GM19240 (cell line): ENCODE measurements around the gene PCDHGB3.
"Not testable (repeated sequence)": the region's sequence is repeated elsewhere in the genome, so short reads cannot be mapped to it uniquely, and the experiment has no call there.

Source experiments
- DNase-seq: peaks from one replicate; pipeline ENCODE4 v3.0.0; 2011; ENCODE audit warnings: low spot score; ENCODE audit not compliant: insufficient read length

Gene PCDHGB3

GRCh38 chr5:141392429-141393198 lies 22.6 kb downstream of the PCDHGB3 start, which contains the start of gene PCDHGA8:
PCDHGA8 (plus strand) TSS chr5:141392633; CDS start chr5:141392814, 181 bp downstream.
- no peak for DNase-seq

- DNase-seq: no peak
These were observed 23.2 kb downstream of the PCDHGB3 start for GRCh38 chr5:141393267-141393666.

GRCh38 chr5:141394401-141395187 lies 24.6 kb downstream of the PCDHGB3 start:
- not testable (repeated sequence) for DNase-seq

- DNase-seq: not testable (repeated sequence)
These were observed 27.9 kb downstream of the PCDHGB3 start, which contains the start of gene PCDHGB5 for GRCh38 chr5:141397756-141398551. PCDHGB5 (plus strand) TSS chr5:141397947; CDS start chr5:141398128, 181 bp downstream.

GRCh38 chr5:141398608-141399007 lies 28.6 kb downstream of the PCDHGB3 start:
- no peak for DNase-seq

- DNase-seq: no peak
These were observed 29.7 kb downstream of the PCDHGB3 start for GRCh38 chr5:141399555-141400258.

- DNase-seq: no peak
These were observed 32.7 kb downstream of the PCDHGB3 start, which contains the start of gene PCDHGA9 for GRCh38 chr5:141402553-141403243. PCDHGA9 (plus strand) TSS chr5:141402778; CDS start chr5:141402953, 175 bp downstream.

- no peak for DNase-seq
These were observed 33.3 kb downstream of the PCDHGB3 start for GRCh38 chr5:141403387-141403786.

GRCh38 chr5:141407790-141408505 lies 37.9 kb downstream of the PCDHGB3 start, which contains the start of gene PCDHGB6:
PCDHGB6 (plus strand) TSS chr5:141408021; CDS start chr5:141408203, 182 bp downstream.
- not testable (repeated sequence) for DNase-seq

- no peak for DNase-seq
These were observed 39.7 kb downstream of the PCDHGB3 start for GRCh38 chr5:141409598-141410306.

- DNase-seq: no peak
These were observed 41.5 kb downstream of the PCDHGB3 start for GRCh38 chr5:141411575-141411974.

- DNase-seq: peak; percentile 55
These were observed 43.0 kb downstream of the PCDHGB3 start, which contains the start of gene PCDHGA10 for GRCh38 chr5:141412854-141413539. PCDHGA10 (plus strand) TSS chr5:141412987; CDS start chr5:141413176, 189 bp downstream.

GRCh38 chr5:141413540-141414069 lies 43.6 kb downstream of the PCDHGB3 start:
- DNase-seq: no peak

GRCh38 chr5:141414548-141415274 lies 44.7 kb downstream of the PCDHGB3 start:
- not testable (repeated sequence) for DNase-seq

GRCh38 chr5:141415275-141415618 lies 45.2 kb downstream of the PCDHGB3 start:
- DNase-seq: not testable (repeated sequence)

GRCh38 chr5:141417494-141418172 lies 47.6 kb downstream of the PCDHGB3 start, which contains the start of gene PCDHGB7:
PCDHGB7 (plus strand) TSS chr5:141417677; CDS start chr5:141417860, 183 bp downstream.
- DNase-seq: peak; percentile 55
